ENCODE measurements around the gene ZIC4. TPM values are rescaled to one million over a fixed set of nuclear protein-coding genes. Genes with fewer than 3 reads are reported as not detected.
A peak's percentile ranks its signal among the peaks of the same experiment; 100 is the strongest.

Gene ZIC4
- total and polyA plus RNA-seq, 2 experiments from 2014 or later = not detected

DNA sequence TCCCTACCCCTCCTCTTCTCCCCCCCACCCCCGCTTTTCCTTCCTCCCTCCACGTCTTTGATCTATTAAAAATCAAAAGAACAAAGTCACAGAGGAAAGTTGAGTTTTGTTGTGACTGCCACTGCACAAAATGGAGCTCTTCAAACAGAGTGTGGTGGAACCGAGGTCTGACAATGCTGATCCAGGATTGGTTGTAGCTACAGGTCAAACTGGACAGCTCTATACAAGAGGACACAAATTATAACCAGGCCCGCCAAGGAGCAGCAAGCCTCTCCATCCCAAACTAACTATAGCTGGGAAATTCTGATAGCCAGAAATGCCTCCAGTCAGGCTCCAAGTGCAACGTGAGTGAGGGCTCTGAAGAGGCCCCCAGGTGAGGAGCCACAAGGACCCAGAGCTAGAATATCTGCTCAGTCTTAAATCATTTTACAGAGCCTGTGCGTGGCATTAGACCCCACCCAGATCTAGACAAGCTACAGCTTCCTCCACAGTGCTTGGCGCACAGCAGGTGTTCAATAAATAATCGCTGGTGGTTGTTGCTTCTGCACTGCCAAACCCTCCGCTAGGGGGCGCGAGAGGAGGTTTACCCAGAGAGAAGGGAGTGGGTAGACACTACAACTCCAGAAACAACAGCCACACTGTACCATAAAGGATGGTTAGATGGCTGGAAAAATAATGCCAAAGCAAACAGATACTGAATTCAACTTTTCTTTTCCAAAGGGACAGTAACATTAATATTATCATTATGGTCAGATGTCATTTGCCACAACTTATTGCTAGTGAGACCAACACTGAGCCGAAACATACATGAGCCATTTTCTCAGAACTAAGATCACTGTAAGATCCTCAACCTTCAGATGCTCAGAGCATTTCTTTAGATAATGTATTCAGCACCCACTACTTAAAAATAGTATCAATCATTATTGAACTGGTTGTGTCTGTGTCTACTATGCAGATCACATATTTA, 44.6 kb downstream of the ZIC4 start:
- Histone ChIP-seq H3K79me2 (replicated peaks; ENCODE audit: insufficient read depth) (no peaks in the 10 kb centered on the region), H3K4me3 (peak overlapping the region; percentile 48), H3K4me2 (peak overlapping the region; percentile 80), H2AFZ (no peak overlapping the region), H4K20me1 (replicated peaks; ENCODE audit: insufficient read depth) (no peaks in the 10 kb centered on the region), H3K27ac (ENCODE audit: low read depth) (no peak overlapping the region), H3K9me2 (ENCODE audit: insufficient read depth) (no peaks in the 10 kb centered on the region), H3K27me3 (ENCODE audit: insufficient read depth) (peaks cover 100% of the 10 kb centered on the region), H3K4me1 (ENCODE audit: insufficient read depth) (peaks cover 51% of the 10 kb centered on the region), H3F3A (replicated peaks; ENCODE audit: low read depth) (peaks cover 24% of the 10 kb centered on the region; the same call in 1 of the 2 replicates), H3K36me3 (ENCODE audit: insufficient read depth) (no peaks in the 10 kb centered on the region)
- TF ChIP-seq CREB1 (CRISPR knock-in tag; IDR thresholded peaks at IDR 0.05; ENCODE audit: low read depth) (peak; percentile 34; the same call in 1 of the 2 replicates), CTCF (conservative IDR thresholded peaks at IDR 0.05; ENCODE audit: low read depth in 2 of 2) (peak; percentile 90 to 99), ZNF331 (CRISPR knock-in tag; IDR thresholded peaks at IDR 0.05; ENCODE audit: low read depth) (no peak), EZH2 (IDR thresholded peaks at IDR 0.05; ENCODE audit: low read depth, unreplicated experiment) (peak; percentile 27)
- ATAC-seq (peak; percentile 39), DNase-seq (ENCODE audit: low spot score) (peak; percentile 92)
- Mint-ChIP-seq H3K4me3 (peak overlapping the region; percentile 55), H3K36me3 (ENCODE audit: low read depth) (no peaks in the 10 kb centered on the region), H3K4me1 (peaks cover 42% of the 10 kb centered on the region), H3K27me3 (ENCODE audit: insufficient read depth, low read depth, poor library complexity) (peaks cover 81% of the 10 kb centered on the region), H3K27ac (no peak overlapping the region), H3K9me3 (no peaks in the 10 kb centered on the region; the same call in 2 of the 3 replicates)

- Histone ChIP-seq H3K4me1 (ENCODE audit: insufficient read depth) (peaks cover 58% of the 10 kb centered on the region), H3F3A (replicated peaks; ENCODE audit: low read depth) (peaks cover 24% of the 10 kb centered on the region; the same call in 1 of the 2 replicates), H3K4me2 (peak overlapping the region; percentile 80), H2AFZ (no peak overlapping the region), H3K9me2 (ENCODE audit: insufficient read depth) (no peaks in the 10 kb centered on the region), H3K36me3 (ENCODE audit: insufficient read depth) (no peaks in the 10 kb centered on the region), H3K27ac (ENCODE audit: low read depth) (no peak overlapping the region), H3K79me2 (replicated peaks; ENCODE audit: insufficient read depth) (no peaks in the 10 kb centered on the region), H4K20me1 (replicated peaks; ENCODE audit: insufficient read depth) (no peaks in the 10 kb centered on the region), H3K27me3 (ENCODE audit: insufficient read depth) (peaks cover 100% of the 10 kb centered on the region), H3K4me3 (peak overlapping the region; percentile 48)
- H3K4me1 Mint-ChIP-seq = peaks cover 51% of the 10 kb centered on the region
- H3K27me3 Mint-ChIP-seq (ENCODE audit: insufficient read depth, low read depth, poor library complexity) = peaks cover 87% of the 10 kb centered on the region
- DNase-seq (ENCODE audit: low spot score) (peak; percentile 80), ATAC-seq (peak; percentile 53)
- TF ChIP-seq ZNF114 (CRISPR knock-in tag; IDR thresholded peaks at IDR 0.05) = no peak
- peak; percentile 61 for TF ChIP-seq EZH2 (IDR thresholded peaks at IDR 0.05; ENCODE audit: low read depth, unreplicated experiment)
- H3K4me3 Mint-ChIP-seq = peak overlapping the region; percentile 55
- no peaks in the 10 kb centered on the region for H3K36me3 Mint-ChIP-seq (ENCODE audit: low read depth)
- no peak overlapping the region for H3K27ac Mint-ChIP-seq
- H3K9me3 Mint-ChIP-seq = no peaks in the 10 kb centered on the region; the same call in 2 of the 3 replicates
These were observed 45.5 kb downstream of the ZIC4 start for GRCh38 chr3:147360646-147361453.

Measured in GM23338 (cell line).